ENCODE measurements around the gene CDO1. TPM values are rescaled to one million over a fixed set of nuclear protein-coding genes. Genes with fewer than 3 reads are reported as not detected.
A peak's percentile ranks its signal among the peaks of the same experiment; 100 is the strongest.

Gene CDO1
- total and polyA plus RNA-seq, 2 of the 8 experiments (the other 6 are each of a cell fraction or from before 2014, with no cell fraction given) = 26.1 to 29.5 TPM

GRCh38 chr5:115838885-115839518 is 22.5 kb upstream of the CDO1 start (continued):
- peak in 2 of 3 experiments; percentile 24 to 48; a peak in 2 of 4 replicates for TF ChIP-seq CTCF (IDR thresholded peaks at IDR 0.05; ENCODE audit: control extremely low read depth in 1 of 3, insufficient read depth in 1 of 3, low read depth in 1 of 3, low read length in 3 of 3)
